A549 (cell line): Measurements from ENCODE around the gene PRIMPOL. TPM values are rescaled to one million over a fixed set of nuclear protein-coding genes. Genes with fewer than 3 reads are reported as not detected.

Source experiments
- ATAC-seq, 2 experiments: fragments of 200-7000 bp in 1 of 2; fragments of >200 bp in 1 of 2; cut with Nextera tagmentation in 1 of 2; cut with Tn5 transposase in 1 of 2; 3 replicates each; pipeline versions ENCODE4 v1.8.0 to v1.9.1; 2018 to 2020; ENCODE audit warnings: mild to moderate bottlenecking in 1 of 2, moderate library complexity in 1 of 2
- CTCF ChIA-PET: fragments of 300-600 bp; sonication (Branson Sonifier 250); formaldehyde crosslinking; extraction: SDS; loops from one replicate; lab custom pipeline; 2021; ENCODE audit warnings: antibody characterized with exemption, inconsistent platforms; lab: Yijun Ruan, JAX
- POLR2A ChIA-PET: fragments of 350-600 bp; formaldehyde crosslinking; extraction: SDS; loops from one replicate; lab custom pipeline; 2021; ENCODE audit warnings: antibody characterized with exemption, inconsistent platforms; lab: Yijun Ruan, JAX
- DNase-seq, 2 experiments: peaks; one replicate each; pipeline versions ENCODE4 v3.0.0 to v3.0.0-alpha.2; 2011 to 2016; ENCODE audit warnings: low read depth in 1 of 2, low spot score in 1 of 2
- FAIRE-seq: peaks from 2 replicates; lab custom pipeline; 2011; peaks lifted over from hg19 to GRCh38; lab: Jason Lieb, UNC
- H3K27ac ChIP-seq, 2 experiments: fragments of >200 bp; sonication (Bioruptor Twin); formaldehyde crosslinking; 3 replicates each; pipeline ENCODE4 v1.5.1; 2016 to 2017
- H3K4me1 ChIP-seq: fragments of >200 bp; sonication (Bioruptor Twin); formaldehyde crosslinking; 3 replicates; pipeline ENCODE4 v1.6.1; 2016
- H3K4me2 ChIP-seq: fragments of >200 bp; sonication (Bioruptor Twin); formaldehyde crosslinking; 3 replicates; pipeline ENCODE4 v1.6.1; 2016
- H3K4me3 ChIP-seq: fragments of >200 bp; sonication (Bioruptor Twin); formaldehyde crosslinking; 3 replicates; pipeline ENCODE4 v1.5.1; 2016
- H3K9me3 ChIP-seq: fragments of >200 bp; sonication (Bioruptor Twin); formaldehyde crosslinking; 3 replicates; pipeline ENCODE4 v1.6.1; 2016
- ATOH8 ChIP-seq: fragments of 250-450 bp; sonication (Bioruptor Pico); IDR thresholded peaks from 2 replicates; pipeline ENCODE4 v1.5.0; 2020; ENCODE audit warnings: low read depth, mild to moderate bottlenecking, moderate library complexity
- BHLHE40 ChIP-seq: IDR thresholded peaks from 2 replicates; pipeline ENCODE4 v1.6.1; 2012; ENCODE audit warnings: low read depth, low read length, inconsistent platforms
- CBX2 ChIP-seq: fragments of 200-600 bp; sonication (generic); IDR thresholded peaks from 2 replicates; pipeline ENCODE4 v1.6.1; 2016; ENCODE audit warnings: low read depth, mild to moderate bottlenecking, borderline replicate concordance
- CHD2 ChIP-seq: fragments of 150-350 bp; IDR thresholded peaks from 2 replicates; pipeline ENCODE4 v1.6.1; 2014; ENCODE audit warnings: low read length; ENCODE audit not compliant: partially characterized antibody
- EHF ChIP-seq: fragments of 250-450 bp; sonication (Bioruptor Pico); IDR thresholded peaks from 2 replicates; pipeline ENCODE4 v1.5.0; 2020; ENCODE audit warnings: mild to moderate bottlenecking
- EHMT2 ChIP-seq: fragments of 200-600 bp; sonication (generic); IDR thresholded peaks from 2 replicates; pipeline ENCODE4 v1.6.1; 2016; ENCODE audit warnings: antibody characterized with exemption, low read depth, mild to moderate bottlenecking, moderate library complexity
- EP300 ChIP-seq, 2 experiments: fragments of >200 bp; sonication (Bioruptor Twin); formaldehyde crosslinking; IDR thresholded peaks; 2 replicates in 1 of 2; 3 replicates in 1 of 2; pipeline ENCODE4 v1.6.1; 2016 to 2017
- FOXS1 ChIP-seq: fragments of 250-450 bp; sonication (Bioruptor Pico); IDR thresholded peaks from 2 replicates; pipeline ENCODE4 v1.5.0; 2020; ENCODE audit warnings: mild to moderate bottlenecking, moderate library complexity
- GATA3 ChIP-seq: IDR thresholded peaks from 2 replicates; pipeline ENCODE4 v1.6.1; 2012; ENCODE audit warnings: borderline replicate concordance
- HDAC2 ChIP-seq: fragments of 200-600 bp; sonication (generic); IDR thresholded peaks from 2 replicates; pipeline ENCODE4 v1.6.1; 2016
- HES2 ChIP-seq: fragments of >200 bp; sonication (Bioruptor Twin); formaldehyde crosslinking; IDR thresholded peaks from 2 replicates; pipeline ENCODE4 v1.6.1; 2016
- HOXB13 ChIP-seq: fragments of 250-450 bp; sonication (Bioruptor Pico); IDR thresholded peaks from 2 replicates; pipeline ENCODE4 v1.5.0; 2020; ENCODE audit warnings: low read depth, mild to moderate bottlenecking, moderate library complexity
- HOXB5 ChIP-seq: fragments of 250-450 bp; sonication (Bioruptor Pico); IDR thresholded peaks from 2 replicates; pipeline ENCODE4 v1.5.0; 2020; ENCODE audit warnings: mild to moderate bottlenecking, moderate library complexity
- JUNB ChIP-seq: fragments of >200 bp; sonication (Bioruptor Twin); formaldehyde crosslinking; IDR thresholded peaks from 2 replicates; pipeline ENCODE4 v1.6.1; 2016
- KDM5A ChIP-seq: fragments of 200-600 bp; sonication (generic); IDR thresholded peaks from 2 replicates; pipeline ENCODE4 v1.6.1; 2016; ENCODE audit warnings: antibody characterized with exemption, mild to moderate bottlenecking
- MAFK ChIP-seq: fragments of 450-650 bp; IDR thresholded peaks from 2 replicates; pipeline ENCODE4 v1.6.1; 2014; ENCODE audit not compliant: partially characterized antibody
- NFE2L2 ChIP-seq: fragments of 150-350 bp; conservative IDR thresholded peaks from 2 replicates; pipeline ENCODE4 v1.6.1; 2014; ENCODE audit warnings: low read length
- PHF8 ChIP-seq: fragments of 200-600 bp; sonication (generic); IDR thresholded peaks from 2 replicates; pipeline ENCODE4 v1.6.1; 2016; ENCODE audit warnings: low read depth, mild to moderate bottlenecking, antibody characterized with exemption, moderate library complexity, borderline replicate concordance
- POLR2A ChIP-seq: IDR thresholded peaks from 2 replicates; pipeline ENCODE4 v1.6.1; 2012; ENCODE audit warnings: mild to moderate bottlenecking, low read length
- POLR2AphosphoS2 ChIP-seq: conservative IDR thresholded peaks from 2 replicates; pipeline ENCODE4 v1.6.1; 2012; ENCODE audit warnings: low read length, improper control_type of control experiment, inconsistent platforms
- REST ChIP-seq: fragments of 200-600 bp; sonication (generic); IDR thresholded peaks from 2 replicates; pipeline ENCODE4 v1.6.1; 2016; ENCODE audit warnings: antibody characterized with exemption, mild to moderate bottlenecking, moderate library complexity
- RFX5 ChIP-seq: fragments of 450-650 bp; IDR thresholded peaks from 2 replicates; pipeline ENCODE4 v1.7.1; 2014; ENCODE audit warnings: antibody characterized with exemption, mild to moderate bottlenecking, moderate library complexity
- RNF2 ChIP-seq: fragments of 200-600 bp; sonication (generic); IDR thresholded peaks from 2 replicates; pipeline ENCODE4 v1.6.1; 2016; ENCODE audit warnings: low read depth, mild to moderate bottlenecking, antibody characterized with exemption, moderate library complexity, borderline replicate concordance
- SMC3 ChIP-seq: fragments of >200 bp; sonication (Bioruptor Twin); formaldehyde crosslinking; IDR thresholded peaks from 3 replicates; pipeline ENCODE4 v1.6.1; 2018; ENCODE audit warnings: inconsistent platforms
- TFCP2L1 ChIP-seq: fragments of 250-450 bp; sonication (Bioruptor Pico); IDR thresholded peaks from 2 replicates; pipeline ENCODE4 v1.5.0; 2021; ENCODE audit warnings: mild to moderate bottlenecking
- TP53 ChIP-seq: fragments of 250-450 bp; sonication (Bioruptor Pico); IDR thresholded peaks from 2 replicates; pipeline ENCODE4 v1.5.0; 2021; ENCODE audit warnings: mild to moderate bottlenecking, moderate library complexity
- USF2 ChIP-seq: fragments of 450-650 bp; IDR thresholded peaks from 2 replicates; pipeline ENCODE4 v1.6.1; 2014; ENCODE audit warnings: antibody characterized with exemption
- ZC3H11A ChIP-seq: fragments of 450-650 bp; IDR thresholded peaks from 2 replicates; pipeline ENCODE4 v1.6.1; 2014; ENCODE audit warnings: antibody characterized with exemption, mild to moderate bottlenecking
- ZFP36 ChIP-seq: fragments of 450-650 bp; IDR thresholded peaks from 2 replicates; pipeline ENCODE4 v1.6.1; 2014; ENCODE audit warnings: borderline replicate concordance; ENCODE audit not compliant: partially characterized antibody
- WGBS: methylation state at CpG from one replicate; pipeline ENCODE4 v1.1.6; 2017; ENCODE audit errors: missing lambda C conversion rate; 5-methylcytosine and 5-hydroxymethylcytosine counted together
- polyA plus RNA-seq, 4 experiments: library from polyadenylated mRNA; depleted of rRNA in 3 of 4; stranded (reverse); fragments of >200 nt; fragmentation: RNase III in 1 of 4; extraction: RNeasy Plus Mini Kit Qiagen cat#74134 plus additional on column Dnase treatment in 1 of 4; gene quantifications; 2 replicates in 3 of 4; 3 replicates in 1 of 4; pipeline ENCODE4 v1.2.3, GENCODE V29; 2011 to 2017

PRIMPOL gene
- polyA plus RNA-seq, 2 of the 4 experiments (the other 2 are of a cell fraction) = 10.0 to 23.9 TPM

- DNase-seq (no peak), ATAC-seq (no peak)
- Histone ChIP-seq H3K4me3 (no peak overlapping the region), H3K4me1 (no peaks in the 10 kb centered on the region), H3K27ac (no peak overlapping the region)
- CTCF ChIA-PET = no interaction called here
- no peak for TF ChIP-seq USF2
- no peak for TF ChIP-seq CBX2
- TF ChIP-seq TP53 = no peak
- no peak for TF ChIP-seq ATOH8
- TF ChIP-seq ZFP36 = no peak
- no peak for TF ChIP-seq ZC3H11A
- no peak for TF ChIP-seq NFE2L2
- no peak for TF ChIP-seq HDAC2
- TF ChIP-seq REST = no peak
- TF ChIP-seq CHD2 = no peak
- TF ChIP-seq TFCP2L1 = no peak
- no peak for TF ChIP-seq RNF2
- TF ChIP-seq BHLHE40 = no peak
- no peak for TF ChIP-seq HOXB5
- no peak for TF ChIP-seq JUNB
- TF ChIP-seq, all 56 proteins: peak for 0
- no peak overlapping the region for H3K4me2 ChIP-seq
- no peak for FAIRE-seq
- no peaks in the 10 kb centered on the region for H3K9me3 ChIP-seq
- POLR2A ChIA-PET = no interaction called here
- 94% methylated on average over 4 of the region's 4 CpGs for WGBS
Measured at GRCh38 chr4:184674011-184674410, 24.5 kb downstream of the PRIMPOL start.

- no peak overlapping the region for H3K27ac ChIP-seq
- ATAC-seq = no peak
- H3K9me3 ChIP-seq = no peaks in the 10 kb centered on the region
- no peak overlapping the region for H3K4me2 ChIP-seq
- H3K4me3 ChIP-seq = no peak overlapping the region
- no peak for DNase-seq
- no peak for FAIRE-seq
- no peak for TF ChIP-seq EHF (CRISPR knock-in tag)
- no peak for TF ChIP-seq NFE2L2
- TF ChIP-seq EP300 (IDR thresholded peaks at IDR 0.05) = no peak
- TF ChIP-seq PHF8 = no peak
- no peak for TF ChIP-seq FOXS1 (CRISPR knock-in tag)
- no peak for TF ChIP-seq RFX5
- no peak for TF ChIP-seq GATA3
- no peak for TF ChIP-seq EHMT2
- TF ChIP-seq HDAC2 = no peak
- TF ChIP-seq KDM5A = no peak
- TF ChIP-seq MAFK = no peak
- TF ChIP-seq POLR2AphosphoS2 = no peak
- no peak for TF ChIP-seq HOXB13 (CRISPR knock-in tag)
- TF ChIP-seq POLR2A = no peak
- TF ChIP-seq RNF2 = no peak
- no peak for TF ChIP-seq SMC3
- no peak for TF ChIP-seq HES2
- CTCF ChIA-PET = no interaction called here
- H3K4me1 ChIP-seq = no peaks in the 10 kb centered on the region
- POLR2A ChIA-PET = no interaction called here
- WGBS = 94% methylated on average over 5 of the region's 5 CpGs
Measured at GRCh38 chr4:184675018-184675417, 25.5 kb downstream of the PRIMPOL start.
